Tibial nerve (tissue), 3 donors: ENCODE data around the gene ASTN2.

ENCODE experiments used
- CTCF ChIP-seq, 5 experiments: fragments of 200-600 bp in 3 of 5; fragments of 450-650 bp in 2 of 5; sonication (generic) in 3 of 5; IDR thresholded peaks; one replicate each; pipeline ENCODE4 v1.5.1; 2016 to 2019; ENCODE audit warnings: antibody characterized with exemption in 5 of 5, mild to moderate bottlenecking in 3 of 5, moderate library complexity in 2 of 5
- POLR2A ChIP-seq, 2 donors: fragments of 450-650 bp; IDR thresholded peaks; one replicate each; pipeline ENCODE4 v1.6.1; 2017; ENCODE audit warnings: antibody characterized with exemption in 2 of 2, mild to moderate bottlenecking in 2 of 2, moderate library complexity in 2 of 2

DNA sequence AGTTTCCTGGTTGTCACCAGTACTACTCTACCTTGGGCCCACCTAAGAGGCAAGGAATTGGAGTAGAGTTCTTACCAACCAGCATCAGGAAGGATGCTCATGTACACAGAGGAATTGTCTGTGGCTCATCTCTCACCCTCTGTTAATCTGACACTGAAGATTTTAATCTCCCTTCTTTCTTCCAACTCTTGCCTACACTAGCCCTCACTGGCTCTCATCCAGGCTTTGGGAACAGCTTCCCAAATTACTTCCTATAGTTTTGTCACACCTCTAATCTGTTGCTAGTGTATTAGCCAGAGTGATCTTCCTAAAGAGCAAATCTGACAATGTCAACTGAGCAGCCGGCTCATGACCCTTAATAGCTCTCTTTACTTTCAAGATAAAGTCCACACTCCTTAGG is 946.5 kb downstream of the ASTN2 start:
- no peak for TF ChIP-seq POLR2A (IDR thresholded peaks at IDR 0.05)
- no peak for TF ChIP-seq CTCF (IDR thresholded peaks at IDR 0.05)
